Nephron progenitor cell (in vitro differentiated cells): ENCODE data around the gene LMBRD2.
"Not testable (repeated sequence)": the region's sequence is repeated elsewhere in the genome, so short reads cannot be mapped to it uniquely, and the experiment has no call there.

Experiments used
- DNase-seq: peaks from one replicate; pipeline ENCODE4 v3.0.0; 2021
- H3K27ac Mint-ChIP-seq: 2 replicates; pipeline ENCODE4 v1.8.0; 2021; ENCODE audit warnings: mild to moderate bottlenecking, moderate library complexity, mixed read lengths
- H3K27me3 Mint-ChIP-seq: 2 replicates; pipeline ENCODE4 v1.8.0; 2021; ENCODE audit warnings: mild to moderate bottlenecking, low read depth, mixed read lengths; ENCODE audit not compliant: poor library complexity
- H3K36me3 Mint-ChIP-seq: 2 replicates; pipeline ENCODE4 v1.8.0; 2021; ENCODE audit warnings: low read depth, mixed read lengths
- H3K4me1 Mint-ChIP-seq: 2 replicates; pipeline ENCODE4 v1.8.0; 2021; ENCODE audit warnings: mixed read lengths
- H3K4me3 Mint-ChIP-seq: 2 replicates; pipeline ENCODE4 v1.8.0; 2021; ENCODE audit warnings: mild to moderate bottlenecking, moderate library complexity, mixed read lengths
- H3K9me3 Mint-ChIP-seq: 2 replicates; pipeline ENCODE4 v1.8.0; 2021; ENCODE audit warnings: mild to moderate bottlenecking, moderate library complexity, mixed read lengths
- CTCF ChIP-seq: fragments of 200-600 bp; sonication (generic); IDR thresholded peaks from 2 replicates; pipeline ENCODE4 v1.5.0; 2021; ENCODE audit warnings: antibody characterized with exemption

The LMBRD2 gene

DNA sequence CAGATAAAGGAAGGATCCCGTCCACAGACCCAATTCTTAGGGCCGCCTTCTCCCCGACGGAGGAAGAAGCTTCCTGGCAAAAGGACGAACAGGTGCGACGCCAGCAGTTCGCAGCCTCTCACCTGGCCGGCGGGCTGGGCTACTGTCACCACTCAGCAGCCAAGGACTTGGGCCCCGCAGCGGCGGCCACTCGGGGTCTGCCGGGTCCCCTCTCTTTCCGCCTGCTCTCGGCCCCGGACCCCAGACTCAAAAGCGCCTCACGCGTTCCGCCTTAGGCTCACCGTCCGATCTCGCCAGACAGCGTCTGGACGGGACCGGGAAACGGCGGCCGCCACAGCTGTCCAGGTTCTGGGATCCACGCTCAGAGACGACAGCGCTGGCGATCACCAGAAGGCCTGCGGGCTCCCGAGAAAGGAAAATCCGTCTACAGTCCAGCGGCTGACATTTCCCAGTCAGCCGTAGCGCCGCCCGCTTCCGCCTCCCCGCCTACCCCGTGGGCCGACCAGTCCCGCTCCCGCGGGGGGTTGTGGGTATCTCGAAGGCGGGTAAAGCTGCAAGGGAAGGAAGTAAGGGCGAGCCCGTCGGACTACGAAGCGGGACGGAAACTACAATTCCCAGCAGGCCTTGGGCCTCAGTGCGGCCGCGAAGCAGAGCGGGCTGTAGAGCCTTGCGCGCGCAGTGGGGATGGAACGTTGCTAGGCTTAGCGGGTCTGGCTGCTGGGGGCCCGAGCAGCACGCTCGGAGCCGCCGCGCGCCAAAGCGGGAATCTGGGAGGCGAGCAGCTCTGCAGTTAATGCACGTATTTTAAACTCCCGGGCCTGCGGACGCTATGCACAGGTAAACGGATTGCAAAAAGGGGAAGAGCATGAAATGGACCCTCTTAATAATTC lies at the start of gene LMBRD2, which contains the start of gene SKP2:
Gene LMBRD2, minus strand, starts transcription at position 454 of the 890 bp plus-strand sequence. CDS start 8,538 bp downstream, outside the sequence.
Gene SKP2, plus strand, starts transcription at position 678 of the 890 bp plus-strand sequence. Its CDS starts 152 bp downstream, at position 830.
- Mint-ChIP-seq H3K36me3 (peaks cover 31% of the 10 kb centered on the region), H3K27me3 (peaks cover 6% of the 10 kb centered on the region), H3K4me1 (peaks cover 52% of the 10 kb centered on the region), H3K27ac (peak within 1 kb of the TSS; percentile 94), H3K4me3 (peak within 1 kb of the TSS; percentile 95), H3K9me3 (no peaks in the 10 kb centered on the region)
- DNase-seq, result peak; percentile 96
- TF ChIP-seq CTCF, result no peak

- Mint-ChIP-seq H3K27ac (no peak overlapping the region), H3K27me3 (no peaks in the 10 kb centered on the region), H3K36me3 (peaks cover 43% of the 10 kb centered on the region), H3K4me1 (no peaks in the 10 kb centered on the region), H3K9me3 (no peaks in the 10 kb centered on the region), H3K4me3 (no peak overlapping the region)
- no peak for TF ChIP-seq CTCF
- no peak for DNase-seq
These were observed 48.8 kb upstream of the LMBRD2 start for GRCh38 chr5:36200513-36200912.

DNA sequence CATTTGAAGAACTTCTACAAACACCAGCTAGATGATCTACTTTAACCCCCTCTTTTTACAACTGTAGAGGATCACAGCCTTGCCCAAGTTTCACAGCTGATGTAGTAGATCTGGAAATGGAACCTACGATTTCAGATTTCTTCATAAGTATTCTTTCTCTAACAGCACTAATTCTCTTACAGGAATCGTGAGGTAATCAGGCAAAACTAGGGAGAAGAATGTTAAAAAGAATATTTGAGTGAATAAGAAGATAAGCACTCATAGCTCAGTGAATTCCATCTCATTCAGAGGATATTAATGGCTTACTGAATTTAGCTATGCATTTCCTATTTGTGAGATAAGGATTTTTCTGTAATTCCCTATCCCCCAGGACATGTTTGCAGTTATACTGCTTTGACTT lies 47.9 kb upstream of the LMBRD2 start:
- no peak for DNase-seq
- no peaks in the 10 kb centered on the region for H3K27me3 Mint-ChIP-seq
- no peaks in the 10 kb centered on the region for H3K9me3 Mint-ChIP-seq
- H3K4me1 Mint-ChIP-seq, result no peaks in the 10 kb centered on the region
- no peak overlapping the region for H3K27ac Mint-ChIP-seq
- H3K4me3 Mint-ChIP-seq, result no peak overlapping the region
- H3K36me3 Mint-ChIP-seq, result peaks cover 42% of the 10 kb centered on the region
- no peak for TF ChIP-seq CTCF

- H3K9me3 Mint-ChIP-seq, H3K27ac Mint-ChIP-seq: not testable (repeated sequence)
- H3K36me3 Mint-ChIP-seq, result peaks cover 45% of the 10 kb centered on the region
These were observed 47.1 kb upstream of the LMBRD2 start for GRCh38 chr5:36198783-36199182.

DNA sequence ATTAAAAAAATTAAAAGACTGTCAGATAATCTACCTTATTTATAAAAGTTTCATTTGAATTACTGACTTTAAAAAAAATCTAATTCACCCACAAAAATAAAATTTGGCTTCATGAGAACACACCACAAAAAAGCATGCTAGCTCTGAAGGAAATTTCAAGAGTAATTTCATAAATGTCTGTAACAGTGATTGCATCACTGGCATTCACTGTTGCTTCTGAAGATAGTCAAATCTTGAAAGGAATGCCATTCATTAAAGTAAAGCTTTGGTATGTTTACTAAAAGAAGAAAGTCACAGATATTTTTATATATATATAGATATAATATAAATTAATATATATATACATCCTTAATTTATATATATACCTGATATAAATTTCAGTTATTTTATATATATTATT lies 46.6 kb upstream of the LMBRD2 start:
- no peaks in the 10 kb centered on the region for H3K9me3 Mint-ChIP-seq
- no peak overlapping the region for H3K4me3 Mint-ChIP-seq
- no peak for TF ChIP-seq CTCF
- no peak for DNase-seq
- H3K27ac Mint-ChIP-seq, result no peak overlapping the region
- H3K4me1 Mint-ChIP-seq, result no peaks in the 10 kb centered on the region
- H3K27me3 Mint-ChIP-seq, result no peaks in the 10 kb centered on the region
- peaks cover 45% of the 10 kb centered on the region for H3K36me3 Mint-ChIP-seq

More at GRCh38 chr5:36198783-36199182, 47.1 kb upstream of the LMBRD2 start:
- not testable (repeated sequence) for DNase-seq, H3K27me3 Mint-ChIP-seq, H3K4me3 Mint-ChIP-seq, H3K4me1 Mint-ChIP-seq

GRCh38 chr5:36193746-36194145 lies 42.1 kb upstream of the LMBRD2 start:
- peak overlapping the region; percentile 32 for H3K27ac Mint-ChIP-seq
- no peak for DNase-seq
- H3K36me3 Mint-ChIP-seq, result peaks cover 74% of the 10 kb centered on the region
- TF ChIP-seq CTCF, result no peak
- no peaks in the 10 kb centered on the region for H3K4me1 Mint-ChIP-seq
- peaks cover 31% of the 10 kb centered on the region for H3K9me3 Mint-ChIP-seq
- no peaks in the 10 kb centered on the region for H3K27me3 Mint-ChIP-seq
- H3K4me3 Mint-ChIP-seq, result no peak overlapping the region

DNA sequence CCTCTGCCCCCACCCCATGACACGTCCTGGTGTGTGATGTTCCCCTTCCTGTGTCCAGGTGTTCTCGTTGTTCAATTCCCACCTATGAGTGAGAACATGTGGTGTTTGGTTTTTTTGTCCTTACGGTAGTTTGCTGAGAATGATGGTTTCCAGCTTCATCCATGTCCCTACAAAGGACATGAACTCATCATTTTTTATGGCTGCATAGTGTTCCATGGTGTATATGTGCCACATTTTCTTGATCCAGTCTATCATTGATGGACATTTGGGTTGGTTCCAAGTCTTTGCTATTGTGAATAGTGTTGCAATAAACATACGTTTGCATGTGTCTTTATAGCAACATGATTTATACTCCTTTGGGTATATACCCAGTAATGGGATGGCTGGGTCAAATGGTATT lies 32.7 kb upstream of the LMBRD2 start:
- H3K27ac Mint-ChIP-seq, H3K4me1 Mint-ChIP-seq, H3K27me3 Mint-ChIP-seq, DNase-seq, H3K4me3 Mint-ChIP-seq: not testable (repeated sequence)
- H3K36me3 Mint-ChIP-seq, result peaks cover 100% of the 10 kb centered on the region
- peaks cover 50% of the 10 kb centered on the region for H3K9me3 Mint-ChIP-seq
